Fibroblast of lung (primary cell): ENCODE measurements around the gene GUCY2D. TPM values are rescaled to one million over a fixed set of nuclear protein-coding genes. Genes with fewer than 3 reads are reported as not detected.
A peak's percentile ranks its signal among the peaks of the same experiment; 100 is the strongest.

Experiments used
- DNase-seq, 2 donors: peaks; one replicate each; pipeline versions ENCODE4 v3.0.0 to v3.0.0-alpha.2; 2010; ENCODE audit warnings: low read depth in 2 of 2
- H2AFZ ChIP-seq: 2 replicates; pipeline ENCODE4 v1.5.1; 2012; ENCODE audit warnings: low read length, control low read depth, inconsistent platforms
- H3K27ac ChIP-seq: 2 replicates; pipeline ENCODE4 v1.5.1; 2011; ENCODE audit warnings: low read length, control low read depth; ENCODE audit not compliant: insufficient read depth
- H3K27me3 ChIP-seq: 2 replicates; pipeline ENCODE4 v1.5.1; 2011; ENCODE audit warnings: mild to moderate bottlenecking, low read length; ENCODE audit not compliant: control insufficient read depth, insufficient read depth
- H3K36me3 ChIP-seq: 2 replicates; pipeline ENCODE4 v1.5.1; 2011; ENCODE audit warnings: low read length; ENCODE audit not compliant: control insufficient read depth, insufficient read depth
- H3K4me1 ChIP-seq: 2 replicates; pipeline ENCODE4 v1.5.1; 2011; ENCODE audit warnings: low read length; ENCODE audit not compliant: control insufficient read depth, insufficient read depth; ENCODE audit errors: extremely low read depth
- H3K4me2 ChIP-seq: 2 replicates; pipeline ENCODE4 v1.5.1; 2011; ENCODE audit warnings: low read length, control low read depth; ENCODE audit not compliant: insufficient read depth; ENCODE audit errors: extremely low read depth
- H3K4me3 ChIP-seq, 4 experiments: fragments of 200-600 bp in 1 of 4; sonication (generic) in 1 of 4; replicated peaks in 1 of 4; 2 replicates each; pipeline ENCODE4 v1.5.1; 2011 to 2016; ENCODE audit warnings: low read length in 4 of 4, low read depth in 3 of 4, mild to moderate bottlenecking in 3 of 4, control low read depth in 2 of 4, inconsistent platforms in 1 of 4, mixed read lengths in 1 of 4; ENCODE audit not compliant: insufficient read depth in 1 of 4; ENCODE audit errors: control extremely low read depth in 1 of 4
- H3K79me2 ChIP-seq: 2 replicates; pipeline ENCODE4 v1.5.1; 2012; ENCODE audit warnings: mild to moderate bottlenecking, low read length, inconsistent platforms; ENCODE audit not compliant: control insufficient read depth, insufficient read depth
- H3K9ac ChIP-seq: 2 replicates; pipeline ENCODE4 v1.5.1; 2011; ENCODE audit warnings: mild to moderate bottlenecking, low read length, control low read depth; ENCODE audit not compliant: insufficient read depth
- H3K9me3 ChIP-seq: 2 replicates; pipeline ENCODE4 v1.5.1; 2012; ENCODE audit warnings: low read depth, low read length; ENCODE audit not compliant: control insufficient read depth, insufficient read depth
- H4K20me1 ChIP-seq: 2 replicates; pipeline ENCODE4 v1.5.1; 2011; ENCODE audit warnings: low read length; ENCODE audit not compliant: control insufficient read depth, insufficient read depth; ENCODE audit errors: extremely low read depth
- CTCF ChIP-seq, 2 donors: IDR thresholded peaks in 1 of 2; conservative IDR thresholded peaks in 1 of 2; 1 replicate in 1 of 2; 2 replicates in 1 of 2; pipeline ENCODE4 v1.5.1; 2011 to 2012; ENCODE audit warnings: low read length in 2 of 2, control low read depth in 1 of 2, inconsistent platforms in 1 of 2, low read depth in 1 of 2, mild to moderate bottlenecking in 1 of 2
- EZH2 ChIP-seq: IDR thresholded peaks from 2 replicates; pipeline ENCODE4 v1.5.1; 2012; ENCODE audit warnings: low read length, control low read depth, mild to moderate bottlenecking; ENCODE audit errors: missing control alignments
- polyA plus RNA-seq, 2 donors: library from polyadenylated mRNA; depleted of rRNA in 1 of 2; stranded (reverse) in 1 of 2; unstranded in 1 of 2; fragments of >200 nt; gene quantifications; 2 replicates each; pipeline ENCODE4 v1.2.1, GENCODE V29; 2011 to 2012; ENCODE audit warnings: missing spikeins in 1 of 2
- total RNA-seq: library from RNA; depleted of rRNA; stranded (reverse); fragments of >200 nt; gene quantifications from 2 replicates; pipeline ENCODE4 v1.2.1, GENCODE V29; 2014

The GUCY2D gene
- total and polyA plus RNA-seq, 2 donors (not counting 1 experiment from before 2014, with no cell fraction given) = not detected

DNA sequence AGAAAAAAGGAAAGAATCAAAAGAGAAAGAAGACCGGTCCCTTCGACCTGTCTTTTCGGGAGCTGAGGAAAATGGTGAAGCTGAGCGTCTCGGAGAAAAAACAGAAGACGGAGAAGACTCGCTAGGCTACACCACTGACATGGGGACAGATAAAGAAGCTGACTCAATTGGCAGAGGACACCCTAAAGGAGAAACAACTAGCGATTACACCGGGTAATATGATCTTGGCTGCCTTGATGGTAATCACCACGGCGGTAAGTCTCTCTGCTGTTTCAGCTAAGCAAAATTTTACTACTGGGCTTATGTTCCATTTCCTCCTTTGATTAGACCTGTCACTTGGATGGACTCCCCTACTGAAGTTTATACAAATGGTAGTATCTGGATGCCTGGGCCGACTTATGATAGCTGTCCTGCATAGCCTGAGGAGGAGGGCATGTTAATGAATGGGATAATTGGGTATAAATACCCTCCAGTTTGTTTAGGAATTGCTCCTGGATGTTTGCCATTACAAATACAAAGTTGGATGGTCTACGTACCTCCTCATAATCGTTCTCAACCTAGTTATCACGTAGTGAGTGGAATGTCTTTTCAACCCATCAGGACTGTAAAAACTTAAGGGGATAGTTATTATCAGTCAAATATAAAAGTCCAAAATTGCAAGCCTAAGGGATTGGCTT is 60.5 kb downstream of the GUCY2D start:
- no peaks in the 10 kb centered on the region for H3K79me2 ChIP-seq
- H3K27ac ChIP-seq = no peak overlapping the region
- H3K4me2 ChIP-seq = no peak overlapping the region
- no peak overlapping the region for H2AFZ ChIP-seq
- H3K4me1 ChIP-seq = no peaks in the 10 kb centered on the region
- H3K27me3 ChIP-seq = peaks cover 61% of the 10 kb centered on the region
- no peaks in the 10 kb centered on the region for H3K9me3 ChIP-seq
- H4K20me1 ChIP-seq = no peaks in the 10 kb centered on the region
- H3K4me3 ChIP-seq = peak overlapping the region in 1 of 4 experiments; percentile 8
- DNase-seq = peak in 1 of 2 donors; percentile 15
- TF ChIP-seq EZH2 (peak; percentile 71), CTCF (conservative IDR thresholded peaks at IDR 0.05 in 1 of 2, IDR thresholded peaks at IDR 0.05 in 1 of 2; ENCODE audit: low read depth in 1 of 2, low read length in 2 of 2) (no peak)
- no peak overlapping the region for H3K9ac ChIP-seq
- H3K36me3 ChIP-seq = no peaks in the 10 kb centered on the region

GRCh38 chr17:8063761-8064534 is 61.5 kb downstream of the GUCY2D start:
- DNase-seq = no peak
- TF ChIP-seq EZH2 (no peak), CTCF (conservative IDR thresholded peaks at IDR 0.05 in 1 of 2, IDR thresholded peaks at IDR 0.05 in 1 of 2; ENCODE audit: low read depth in 1 of 2, low read length in 2 of 2) (no peak)
- no peaks in the 10 kb centered on the region for H3K9me3 ChIP-seq
- H3K4me1 ChIP-seq = no peaks in the 10 kb centered on the region
- H2AFZ ChIP-seq = no peak overlapping the region
- no peaks in the 10 kb centered on the region for H3K36me3 ChIP-seq
- H3K4me2 ChIP-seq = no peak overlapping the region
- no peak overlapping the region for H3K9ac ChIP-seq
- H3K27ac ChIP-seq = no peak overlapping the region
- H3K79me2 ChIP-seq = no peaks in the 10 kb centered on the region
- H3K4me3 ChIP-seq = no peak overlapping the region
- no peaks in the 10 kb centered on the region for H4K20me1 ChIP-seq
- peaks cover 56% of the 10 kb centered on the region for H3K27me3 ChIP-seq

GRCh38 chr17:8064561-8065019 is 62.2 kb downstream of the GUCY2D start:
- no peaks in the 10 kb centered on the region for H3K36me3 ChIP-seq
- H2AFZ ChIP-seq = no peak overlapping the region
- H3K27me3 ChIP-seq = peaks cover 52% of the 10 kb centered on the region
- no peaks in the 10 kb centered on the region for H3K9me3 ChIP-seq
- H3K79me2 ChIP-seq = no peaks in the 10 kb centered on the region
- no peak for TF ChIP-seq CTCF (conservative IDR thresholded peaks at IDR 0.05 in 1 of 2, IDR thresholded peaks at IDR 0.05 in 1 of 2; ENCODE audit: low read depth in 1 of 2, low read length in 2 of 2)
- no peak for TF ChIP-seq EZH2
- no peaks in the 10 kb centered on the region for H4K20me1 ChIP-seq
- no peak for DNase-seq
- H3K4me1 ChIP-seq = no peaks in the 10 kb centered on the region
- H3K27ac ChIP-seq = no peak overlapping the region
- no peak overlapping the region for H3K4me3 ChIP-seq
- no peak overlapping the region for H3K9ac ChIP-seq
- no peak overlapping the region for H3K4me2 ChIP-seq
